OCI-LY3 (cell line): Measurements from ENCODE around the gene SLC49A3.

Source experiments
- EZH2phosphoT487 ChIP-seq: fragments of 200-600 bp; shearing (Covaris generic); IDR thresholded peaks from 2 replicates; pipeline ENCODE4 v1.6.1; 2018; ENCODE audit warnings: antibody characterized with exemption, mixed run types, low read depth
- TF ChIP-seq, protein P1 (sequence below): fragments of 200-600, 300-600 bp; sonication (generic); IDR thresholded peaks from 2 replicates; pipeline ENCODE4 v1.5.1; 2014; ENCODE audit warnings: antibody characterized with exemption, low read length, low read depth

DNA sequence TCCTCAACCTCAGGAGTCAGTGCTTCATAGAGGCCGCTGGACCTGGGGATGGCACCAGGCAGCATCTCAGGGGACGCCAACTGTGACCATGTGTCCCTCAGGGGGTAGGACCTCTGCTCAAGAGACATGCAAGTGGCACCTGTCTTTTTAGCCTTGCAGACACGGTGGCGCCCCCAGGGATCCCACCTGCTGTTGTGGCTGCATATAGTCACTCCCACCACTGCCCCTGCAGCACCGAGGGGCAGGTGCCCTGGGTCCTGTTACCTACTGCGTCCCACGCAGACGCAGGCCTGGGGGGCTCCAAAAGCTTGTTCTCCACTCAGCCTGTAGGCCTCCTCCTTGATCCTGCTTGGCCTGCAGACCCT is 12.1 kb downstream of the SLC49A3 start:
- TF ChIP-seq, protein P1, sequence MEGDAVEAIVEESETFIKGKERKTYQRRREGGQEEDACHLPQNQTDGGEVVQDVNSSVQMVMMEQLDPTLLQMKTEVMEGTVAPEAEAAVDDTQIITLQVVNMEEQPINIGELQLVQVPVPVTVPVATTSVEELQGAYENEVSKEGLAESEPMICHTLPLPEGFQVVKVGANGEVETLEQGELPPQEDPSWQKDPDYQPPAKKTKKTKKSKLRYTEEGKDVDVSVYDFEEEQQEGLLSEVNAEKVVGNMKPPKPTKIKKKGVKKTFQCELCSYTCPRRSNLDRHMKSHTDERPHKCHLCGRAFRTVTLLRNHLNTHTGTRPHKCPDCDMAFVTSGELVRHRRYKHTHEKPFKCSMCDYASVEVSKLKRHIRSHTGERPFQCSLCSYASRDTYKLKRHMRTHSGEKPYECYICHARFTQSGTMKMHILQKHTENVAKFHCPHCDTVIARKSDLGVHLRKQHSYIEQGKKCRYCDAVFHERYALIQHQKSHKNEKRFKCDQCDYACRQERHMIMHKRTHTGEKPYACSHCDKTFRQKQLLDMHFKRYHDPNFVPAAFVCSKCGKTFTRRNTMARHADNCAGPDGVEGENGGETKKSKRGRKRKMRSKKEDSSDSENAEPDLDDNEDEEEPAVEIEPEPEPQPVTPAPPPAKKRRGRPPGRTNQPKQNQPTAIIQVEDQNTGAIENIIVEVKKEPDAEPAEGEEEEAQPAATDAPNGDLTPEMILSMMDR: no peak
- TF ChIP-seq EZH2phosphoT487: no peak
